Measurements from ENCODE around the gene GORAB.

GORAB gene

GRCh38 chr1:170539154-170539553, 7.2 kb downstream of the GORAB start:
- no peak overlapping the region for H3K9ac ChIP-seq (ENCODE audit: low read depth, low read length)

DNA sequence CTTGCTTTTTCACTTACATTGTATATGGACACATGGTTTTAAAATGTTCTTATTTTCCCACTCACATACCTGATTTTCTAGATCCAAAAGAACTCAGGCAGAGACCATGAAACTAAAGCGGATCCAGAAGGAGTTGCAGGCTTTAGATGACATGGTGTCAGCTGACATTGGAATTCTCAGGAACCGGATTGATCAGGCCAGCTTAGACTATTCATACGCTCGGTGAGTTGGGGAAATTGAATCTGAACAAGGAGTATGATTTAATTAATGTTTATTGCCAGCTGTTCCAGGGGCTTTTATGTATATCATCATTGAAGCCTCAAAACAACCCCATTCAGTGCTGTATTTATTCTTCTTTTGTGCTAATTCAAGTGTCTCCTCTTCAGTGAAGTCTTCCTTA, 12.7 kb downstream of the GORAB start:
- H3K36me3 ChIP-seq (ENCODE audit: insufficient read depth, low read length) = peaks cover 80% of the 10 kb centered on the region
- H3K9ac ChIP-seq (ENCODE audit: low read depth, low read length) = peak overlapping the region; percentile 16
- H3K27me3 ChIP-seq (ENCODE audit: control insufficient read depth, insufficient read depth, low read length) = no peaks in the 10 kb centered on the region
- H3K9me3 ChIP-seq (replicated peaks; ENCODE audit: low read length) = no peaks in the 10 kb centered on the region
- peaks cover 12% of the 10 kb centered on the region for H3K4me1 ChIP-seq (ENCODE audit: control insufficient read depth, insufficient read depth, low read length)
- H3K4me3 ChIP-seq (ENCODE audit: low read length) = no peak overlapping the region
- H3K4me2 ChIP-seq (ENCODE audit: low read length) = no peak overlapping the region

More at GRCh38 chr1:170539154-170539553, 7.2 kb downstream of the GORAB start:
- Histone ChIP-seq H3K4me2 (ENCODE audit: low read length) (no peak overlapping the region), H3K27me3 (ENCODE audit: control insufficient read depth, insufficient read depth, low read length) (no peaks in the 10 kb centered on the region), H3K9me3 (replicated peaks; ENCODE audit: low read length) (no peaks in the 10 kb centered on the region), H3K4me1 (ENCODE audit: control insufficient read depth, insufficient read depth, low read length) (peaks cover 18% of the 10 kb centered on the region), H3K4me3 (ENCODE audit: low read length) (no peak overlapping the region), H3K36me3 (ENCODE audit: insufficient read depth, low read length) (peaks cover 48% of the 10 kb centered on the region)

DNA sequence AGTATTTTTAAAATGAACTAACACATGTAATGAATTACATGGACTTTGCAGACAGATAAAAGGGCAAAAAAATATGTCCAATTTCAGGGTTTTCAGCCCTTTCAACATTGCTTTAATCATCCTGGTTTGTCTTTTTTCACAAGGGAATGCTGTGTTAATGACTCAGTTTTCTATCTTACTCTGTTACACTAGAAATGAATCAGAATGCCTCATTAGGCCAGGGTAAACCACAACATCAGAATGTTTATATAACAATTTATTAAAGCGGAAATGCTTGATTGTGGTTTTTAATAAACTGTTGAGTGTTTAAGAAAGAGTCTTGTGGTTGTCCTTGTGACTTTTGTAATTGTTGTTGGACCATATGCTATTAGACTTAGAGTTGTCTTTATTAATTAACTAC, 13.5 kb downstream of the GORAB start:
- H3K36me3 ChIP-seq (ENCODE audit: insufficient read depth, low read length) = peaks cover 81% of the 10 kb centered on the region
- H3K4me1 ChIP-seq (ENCODE audit: control insufficient read depth, insufficient read depth, low read length) = peaks cover 12% of the 10 kb centered on the region
- H3K9ac ChIP-seq (ENCODE audit: low read depth, low read length) = peak overlapping the region; percentile 16
- H3K4me3 ChIP-seq (ENCODE audit: low read length) = no peak overlapping the region
- no peaks in the 10 kb centered on the region for H3K9me3 ChIP-seq (replicated peaks; ENCODE audit: low read length)
- H3K4me2 ChIP-seq (ENCODE audit: low read length) = peak overlapping the region; percentile 8
- no peaks in the 10 kb centered on the region for H3K27me3 ChIP-seq (ENCODE audit: control insufficient read depth, insufficient read depth, low read length)

GRCh38 chr1:170547255-170547654, 15.3 kb downstream of the GORAB start:
- Histone ChIP-seq H3K36me3 (ENCODE audit: insufficient read depth, low read length) (peaks cover 81% of the 10 kb centered on the region), H3K4me1 (ENCODE audit: control insufficient read depth, insufficient read depth, low read length) (peaks cover 12% of the 10 kb centered on the region), H3K4me3 (ENCODE audit: low read length) (no peak overlapping the region), H3K9ac (ENCODE audit: low read depth, low read length) (no peak overlapping the region), H3K27me3 (ENCODE audit: control insufficient read depth, insufficient read depth, low read length) (no peaks in the 10 kb centered on the region), H3K4me2 (ENCODE audit: low read length) (no peak overlapping the region), H3K9me3 (replicated peaks; ENCODE audit: low read length) (no peaks in the 10 kb centered on the region)

DNA sequence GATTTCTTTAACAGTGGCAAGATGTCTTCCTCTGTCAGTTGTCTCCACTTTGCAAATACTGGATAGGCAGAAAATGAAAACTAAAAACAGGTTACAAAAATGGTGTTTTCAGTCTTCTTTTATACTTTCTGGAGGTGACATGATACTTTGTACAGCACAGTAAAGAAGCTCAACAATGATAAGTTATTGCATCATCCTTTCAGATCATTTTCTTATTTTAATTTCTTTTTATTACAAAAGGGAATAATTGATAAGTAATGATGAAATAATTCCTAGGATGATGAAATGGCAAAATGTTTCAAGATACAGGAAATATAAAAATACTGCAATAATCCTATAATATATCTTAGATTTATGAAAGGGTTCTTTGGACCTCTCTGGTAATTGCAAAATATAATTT, 16.5 kb downstream of the GORAB start:
- Histone ChIP-seq H3K27me3 (ENCODE audit: control insufficient read depth, insufficient read depth, low read length) (no peaks in the 10 kb centered on the region), H3K4me1 (ENCODE audit: control insufficient read depth, insufficient read depth, low read length) (peaks cover 12% of the 10 kb centered on the region), H3K4me2 (ENCODE audit: low read length) (no peak overlapping the region), H3K9me3 (replicated peaks; ENCODE audit: low read length) (no peaks in the 10 kb centered on the region), H3K36me3 (ENCODE audit: insufficient read depth, low read length) (peaks cover 78% of the 10 kb centered on the region), H3K4me3 (ENCODE audit: low read length) (no peak overlapping the region), H3K9ac (ENCODE audit: low read depth, low read length) (no peak overlapping the region)

GRCh38 chr1:170555370-170555769, 23.4 kb downstream of the GORAB start:
- no peak overlapping the region for H3K4me2 ChIP-seq (ENCODE audit: low read length)
- H3K4me1 ChIP-seq (ENCODE audit: control insufficient read depth, insufficient read depth, low read length) = no peaks in the 10 kb centered on the region
- H3K27me3 ChIP-seq (ENCODE audit: control insufficient read depth, insufficient read depth, low read length) = no peaks in the 10 kb centered on the region
- H3K9me3 ChIP-seq (replicated peaks; ENCODE audit: low read length) = peaks cover 15% of the 10 kb centered on the region
- H3K36me3 ChIP-seq (ENCODE audit: insufficient read depth, low read length) = peaks cover 26% of the 10 kb centered on the region
- H3K4me3 ChIP-seq (ENCODE audit: low read length) = no peak overlapping the region
- no peak overlapping the region for H3K9ac ChIP-seq (ENCODE audit: low read depth, low read length)

DNA sequence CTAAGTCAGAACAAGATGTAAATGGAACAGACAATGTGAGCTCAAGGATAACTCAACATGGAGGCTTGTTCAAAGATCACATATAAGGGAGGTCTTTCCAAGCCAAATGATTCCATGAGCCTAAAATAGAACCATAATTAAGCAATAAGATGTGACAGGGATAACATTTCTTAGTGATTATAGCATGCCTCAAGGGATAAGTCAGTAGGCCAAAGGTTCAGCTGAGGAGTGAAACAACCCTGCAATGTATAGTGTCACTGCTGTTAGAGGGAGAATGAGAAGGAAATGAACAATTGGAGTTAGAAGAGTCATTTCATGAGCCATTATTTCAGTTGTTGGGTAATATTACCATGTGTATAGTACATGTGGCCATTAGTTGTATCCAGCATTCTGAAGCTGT, 25.0 kb downstream of the GORAB start:
- Histone ChIP-seq H3K9me3 (replicated peaks; ENCODE audit: low read length) (peaks cover 15% of the 10 kb centered on the region), H3K4me3 (ENCODE audit: low read length) (no peak overlapping the region), H3K36me3 (ENCODE audit: insufficient read depth, low read length) (peaks cover 13% of the 10 kb centered on the region), H3K9ac (ENCODE audit: low read depth, low read length) (no peak overlapping the region), H3K27me3 (ENCODE audit: control insufficient read depth, insufficient read depth, low read length) (no peaks in the 10 kb centered on the region), H3K4me2 (ENCODE audit: low read length) (no peak overlapping the region), H3K4me1 (ENCODE audit: control insufficient read depth, insufficient read depth, low read length) (no peaks in the 10 kb centered on the region)

DNA sequence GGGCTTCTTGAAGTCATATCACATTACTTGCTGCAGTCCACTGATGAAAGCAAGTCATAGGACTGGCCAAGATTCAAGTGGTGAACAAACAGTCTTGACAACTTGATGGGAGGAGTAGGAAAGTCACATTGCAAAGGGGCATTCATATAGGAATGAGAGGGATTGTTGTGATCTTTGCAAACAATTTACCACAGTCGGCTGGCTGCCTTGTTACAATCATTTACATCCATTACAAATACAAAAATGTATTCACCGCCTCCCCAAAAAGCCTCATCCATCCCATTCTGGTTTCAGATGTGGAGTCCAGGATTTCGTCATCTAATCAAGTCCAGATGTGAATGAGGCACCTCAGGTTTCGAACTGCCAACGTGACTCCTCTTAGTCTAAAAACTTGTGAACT, 26.8 kb downstream of the GORAB start:
- H3K4me2 ChIP-seq (ENCODE audit: low read length) = no peak overlapping the region
- H3K4me3 ChIP-seq (ENCODE audit: low read length) = no peak overlapping the region

DNA sequence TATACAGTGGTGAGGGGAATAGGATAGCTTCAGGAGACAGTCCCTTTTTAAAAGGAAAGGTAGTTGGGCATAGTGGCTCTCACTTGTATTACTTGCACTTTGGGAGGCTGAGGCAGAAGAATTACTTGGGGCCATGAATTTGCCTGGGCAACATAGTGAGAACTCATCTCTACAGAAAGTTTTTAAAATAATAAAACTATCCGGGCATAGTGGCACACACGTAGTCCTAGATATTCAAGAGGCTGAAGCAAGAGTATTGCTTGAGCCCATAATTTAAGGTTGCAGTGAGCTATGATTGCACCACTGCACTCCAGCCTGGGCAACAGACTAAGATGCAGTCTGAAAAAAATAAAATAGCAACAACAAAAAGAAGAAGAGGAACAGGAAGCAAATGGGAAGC, 27.2 kb downstream of the GORAB start:
- Histone ChIP-seq H3K36me3 (ENCODE audit: insufficient read depth, low read length) (no peaks in the 10 kb centered on the region), H3K9me3 (replicated peaks; ENCODE audit: low read length) (peaks cover 15% of the 10 kb centered on the region), H3K27me3 (ENCODE audit: control insufficient read depth, insufficient read depth, low read length) (no peaks in the 10 kb centered on the region), H3K4me2 (ENCODE audit: low read length) (no peak overlapping the region), H3K9ac (ENCODE audit: low read depth, low read length) (no peak overlapping the region), H3K4me1 (ENCODE audit: control insufficient read depth, insufficient read depth, low read length) (peaks cover 21% of the 10 kb centered on the region), H3K4me3 (ENCODE audit: low read length) (no peak overlapping the region)

More for the DNA sequence above, 26.8 kb downstream of the GORAB start:
- H3K27me3 ChIP-seq (ENCODE audit: control insufficient read depth, insufficient read depth, low read length) = no peaks in the 10 kb centered on the region
- peaks cover 15% of the 10 kb centered on the region for H3K9me3 ChIP-seq (replicated peaks; ENCODE audit: low read length)
- no peaks in the 10 kb centered on the region for H3K36me3 ChIP-seq (ENCODE audit: insufficient read depth, low read length)
- no peak overlapping the region for H3K9ac ChIP-seq (ENCODE audit: low read depth, low read length)
- peaks cover 16% of the 10 kb centered on the region for H3K4me1 ChIP-seq (ENCODE audit: control insufficient read depth, insufficient read depth, low read length)

- H3K4me3 ChIP-seq (ENCODE audit: low read length) = no peak overlapping the region
- peaks cover 35% of the 10 kb centered on the region for H3K4me1 ChIP-seq (ENCODE audit: control insufficient read depth, insufficient read depth, low read length)
- H3K36me3 ChIP-seq (ENCODE audit: insufficient read depth, low read length) = no peaks in the 10 kb centered on the region
- H3K4me2 ChIP-seq (ENCODE audit: low read length) = no peak overlapping the region
- no peaks in the 10 kb centered on the region for H3K27me3 ChIP-seq (ENCODE audit: control insufficient read depth, insufficient read depth, low read length)
- H3K9ac ChIP-seq (ENCODE audit: low read depth, low read length) = no peak overlapping the region
- H3K9me3 ChIP-seq (replicated peaks; ENCODE audit: low read length) = peaks cover 15% of the 10 kb centered on the region
Measured at GRCh38 chr1:170560681-170561285, 28.8 kb downstream of the GORAB start.

- peak overlapping the region; percentile 79 for H3K9ac ChIP-seq (ENCODE audit: low read depth, low read length)
- peak overlapping the region; percentile 77 for H3K4me2 ChIP-seq (ENCODE audit: low read length)
Measured at GRCh38 chr1:170562646-170563338, 30.8 kb downstream of the GORAB start.

DNA sequence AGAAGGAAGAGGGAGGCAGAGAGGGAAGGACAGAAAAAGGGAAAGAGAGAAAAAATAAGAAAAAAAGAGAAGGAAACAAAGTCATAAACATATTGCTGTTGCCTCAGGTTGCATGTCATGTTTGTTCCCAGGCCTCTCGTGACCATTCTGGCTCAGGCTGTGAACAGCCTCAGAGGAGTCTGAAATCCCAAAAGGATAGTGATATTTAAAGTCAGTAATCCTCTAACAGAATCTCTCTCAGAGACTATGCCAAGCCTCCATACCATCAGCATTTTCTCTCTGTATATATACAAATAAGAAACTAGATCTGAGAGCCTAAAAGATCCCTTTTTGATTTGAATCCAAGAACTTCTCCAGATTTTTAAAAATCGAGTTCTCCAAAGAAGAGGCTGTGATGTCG, 35.2 kb downstream of the GORAB start:
- Histone ChIP-seq H3K4me2 (ENCODE audit: low read length) (no peak overlapping the region), H3K9me3 (replicated peaks; ENCODE audit: low read length) (no peaks in the 10 kb centered on the region), H3K27me3 (ENCODE audit: control insufficient read depth, insufficient read depth, low read length) (no peaks in the 10 kb centered on the region), H3K4me3 (ENCODE audit: low read length) (no peak overlapping the region), H3K4me1 (ENCODE audit: control insufficient read depth, insufficient read depth, low read length) (peaks cover 33% of the 10 kb centered on the region), H3K36me3 (ENCODE audit: insufficient read depth, low read length) (no peaks in the 10 kb centered on the region), H3K9ac (ENCODE audit: low read depth, low read length) (no peak overlapping the region)

More at GRCh38 chr1:170562646-170563338, 30.8 kb downstream of the GORAB start:
- H3K4me3 ChIP-seq (ENCODE audit: low read length) = peak overlapping the region; percentile 50
- peaks cover 35% of the 10 kb centered on the region for H3K4me1 ChIP-seq (ENCODE audit: control insufficient read depth, insufficient read depth, low read length)
- H3K36me3 ChIP-seq (ENCODE audit: insufficient read depth, low read length) = no peaks in the 10 kb centered on the region
- peaks cover 15% of the 10 kb centered on the region for H3K9me3 ChIP-seq (replicated peaks; ENCODE audit: low read length)
- H3K27me3 ChIP-seq (ENCODE audit: control insufficient read depth, insufficient read depth, low read length) = no peaks in the 10 kb centered on the region
